AG04450 (cell line): ENCODE data around the gene RAB33B. TPM values are rescaled to one million over a fixed set of nuclear protein-coding genes. Genes with fewer than 3 reads are reported as not detected.
"Not testable (repeated sequence)": the region's sequence is repeated elsewhere in the genome, so short reads cannot be mapped to it uniquely, and the experiment has no call there.

Experiments used
- CTCF ChIA-PET: fragments of 300-600, 350-600 bp; formaldehyde crosslinking; extraction: SDS; loops from one replicate; lab custom pipeline; 2022; ENCODE audit warnings: antibody characterized with exemption, inconsistent platforms; lab: Charles Lee
- POLR2A ChIA-PET: fragments of 350-600 bp; formaldehyde crosslinking; extraction: SDS; loops from one replicate; lab custom pipeline; 2021; ENCODE audit warnings: antibody characterized with exemption, inconsistent platforms; lab: Yijun Ruan, JAX
- DNase-seq: peaks from one replicate; pipeline ENCODE4 v3.0.0-alpha.2; 2011; ENCODE audit warnings: low read depth, low spot score
- H3K27ac ChIP-seq: one replicate; pipeline ENCODE4 v1.5.1; 2012; ENCODE audit warnings: low read depth, low read length, control low read depth
- H3K27me3 ChIP-seq: one replicate; pipeline ENCODE4 v1.6.0; 2012; ENCODE audit warnings: low read length; ENCODE audit not compliant: control insufficient read depth, insufficient read depth
- H3K4me3 ChIP-seq: 2 replicates; pipeline ENCODE4 v1.5.1; 2011; ENCODE audit warnings: mild to moderate bottlenecking, low read depth, low read length, control low read depth
- H3K9me3 ChIP-seq: 2 replicates; pipeline ENCODE4 v1.5.1; 2012; ENCODE audit warnings: low read length; ENCODE audit not compliant: control insufficient read depth, insufficient read depth
- polyA plus RNA-seq: library from polyadenylated mRNA; depleted of rRNA; stranded (reverse); fragments of >200 nt; gene quantifications from 2 replicates; pipeline ENCODE4 v1.2.3, GENCODE V29; 2011
- TF ChIP-seq, protein P1 (sequence below): IDR thresholded peaks from 2 replicates; pipeline ENCODE4 v1.5.1; 2011; ENCODE audit warnings: low read depth, low read length, control low read depth, inconsistent platforms

The RAB33B gene
- polyA plus RNA-seq, 1 experiment, result 7.8 TPM

GRCh38 chr4:139420652-139421051 is 33.3 kb upstream of the RAB33B start:
- no peak overlapping the region for H3K4me3 ChIP-seq
- CTCF ChIA-PET, result interaction anchor here (0.7 kb wide), 1 partner anchor 29 kb away, joined by 3 read pairs; no protein-coding TSS in a partner anchor
- POLR2A ChIA-PET, result no interaction called here
- no peak overlapping the region for H3K27ac ChIP-seq
- TF ChIP-seq, protein P1, sequence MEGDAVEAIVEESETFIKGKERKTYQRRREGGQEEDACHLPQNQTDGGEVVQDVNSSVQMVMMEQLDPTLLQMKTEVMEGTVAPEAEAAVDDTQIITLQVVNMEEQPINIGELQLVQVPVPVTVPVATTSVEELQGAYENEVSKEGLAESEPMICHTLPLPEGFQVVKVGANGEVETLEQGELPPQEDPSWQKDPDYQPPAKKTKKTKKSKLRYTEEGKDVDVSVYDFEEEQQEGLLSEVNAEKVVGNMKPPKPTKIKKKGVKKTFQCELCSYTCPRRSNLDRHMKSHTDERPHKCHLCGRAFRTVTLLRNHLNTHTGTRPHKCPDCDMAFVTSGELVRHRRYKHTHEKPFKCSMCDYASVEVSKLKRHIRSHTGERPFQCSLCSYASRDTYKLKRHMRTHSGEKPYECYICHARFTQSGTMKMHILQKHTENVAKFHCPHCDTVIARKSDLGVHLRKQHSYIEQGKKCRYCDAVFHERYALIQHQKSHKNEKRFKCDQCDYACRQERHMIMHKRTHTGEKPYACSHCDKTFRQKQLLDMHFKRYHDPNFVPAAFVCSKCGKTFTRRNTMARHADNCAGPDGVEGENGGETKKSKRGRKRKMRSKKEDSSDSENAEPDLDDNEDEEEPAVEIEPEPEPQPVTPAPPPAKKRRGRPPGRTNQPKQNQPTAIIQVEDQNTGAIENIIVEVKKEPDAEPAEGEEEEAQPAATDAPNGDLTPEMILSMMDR, result no peak
- no peaks in the 10 kb centered on the region for H3K9me3 ChIP-seq
- no peak for DNase-seq
- H3K27me3 ChIP-seq, result no peaks in the 10 kb centered on the region

- TF ChIP-seq, protein P1, result no peak
- POLR2A ChIA-PET, result interaction anchor here (0.7 kb wide), 1 partner anchor 18 kb away, joined by 6 read pairs; no protein-coding TSS in a partner anchor
- no peak for DNase-seq
- Histone ChIP-seq H3K27me3 (no peaks in the 10 kb centered on the region), H3K9me3 (peaks cover 7% of the 10 kb centered on the region; the same call in 1 of the 2 replicates), H3K27ac (no peak overlapping the region), H3K4me3 (no peak overlapping the region)
- CTCF ChIA-PET, result interaction anchor here (0.9 to 1.3 kb wide), 2 partner anchors 20 to 94 kb away, joined by 4 to 6 read pairs; no protein-coding TSS in a partner anchor
These were observed 17.8 kb upstream of the RAB33B start for GRCh38 chr4:139436122-139436521.

GRCh38 chr4:139438141-139438540 is 15.8 kb upstream of the RAB33B start:
- Histone ChIP-seq H3K27ac (no peak overlapping the region), H3K4me3 (no peak overlapping the region), H3K27me3 (no peaks in the 10 kb centered on the region), H3K9me3 (peaks cover 7% of the 10 kb centered on the region; the same call in 1 of the 2 replicates)
- CTCF ChIA-PET, result no interaction called here
- DNase-seq, result no peak
- TF ChIP-seq, protein P1, result no peak
- POLR2A ChIA-PET, result no interaction called here

- TF ChIP-seq, protein P1, result no peak
- H3K27me3 ChIP-seq, result no peaks in the 10 kb centered on the region
- no peak for DNase-seq
- no peak overlapping the region for H3K4me3 ChIP-seq
- ChIA-PET CTCF (no interaction called here), POLR2A (no interaction called here)
- peaks cover 7% of the 10 kb centered on the region; the same call in 1 of the 2 replicates for H3K9me3 ChIP-seq
- no peak overlapping the region for H3K27ac ChIP-seq
These were observed 12.9 kb upstream of the RAB33B start for GRCh38 chr4:139441029-139441428.

DNA sequence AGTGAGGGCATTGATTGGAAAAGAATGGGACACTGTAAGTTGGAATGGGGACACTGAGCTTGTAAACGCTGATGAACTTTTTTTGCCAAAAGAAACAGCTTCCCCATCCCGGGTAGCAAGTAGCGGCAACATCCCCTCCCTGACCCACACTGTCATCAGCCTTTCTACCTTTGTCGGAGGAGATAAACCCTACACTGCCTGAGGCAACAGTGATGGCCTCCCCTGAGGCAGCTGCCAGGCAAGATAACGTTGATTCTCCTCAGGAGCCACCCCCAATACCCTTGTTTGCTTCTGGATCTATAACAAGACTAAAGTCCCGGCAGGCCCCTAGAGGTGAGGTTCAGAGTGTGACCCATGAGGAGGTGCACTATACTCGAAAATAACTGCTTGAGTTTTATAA is 10.3 kb upstream of the RAB33B start:
- ChIA-PET POLR2A (no interaction called here), CTCF (no interaction called here)
- TF ChIP-seq, protein P1, result no peak

GRCh38 chr4:139444881-139445280 is 9.0 kb upstream of the RAB33B start:
- H3K27ac ChIP-seq, DNase-seq, H3K9me3 ChIP-seq, POLR2A ChIA-PET, H3K27me3 ChIP-seq, H3K4me3 ChIP-seq, CTCF ChIA-PET: not testable (repeated sequence)

More for the DNA sequence above, 10.3 kb upstream of the RAB33B start:
- Histone ChIP-seq H3K27ac (no peak overlapping the region), H3K9me3 (peaks cover 3% of the 10 kb centered on the region; the same call in 1 of the 2 replicates), H3K4me3 (no peak overlapping the region), H3K27me3 (no peaks in the 10 kb centered on the region)
- no peak for DNase-seq

DNA sequence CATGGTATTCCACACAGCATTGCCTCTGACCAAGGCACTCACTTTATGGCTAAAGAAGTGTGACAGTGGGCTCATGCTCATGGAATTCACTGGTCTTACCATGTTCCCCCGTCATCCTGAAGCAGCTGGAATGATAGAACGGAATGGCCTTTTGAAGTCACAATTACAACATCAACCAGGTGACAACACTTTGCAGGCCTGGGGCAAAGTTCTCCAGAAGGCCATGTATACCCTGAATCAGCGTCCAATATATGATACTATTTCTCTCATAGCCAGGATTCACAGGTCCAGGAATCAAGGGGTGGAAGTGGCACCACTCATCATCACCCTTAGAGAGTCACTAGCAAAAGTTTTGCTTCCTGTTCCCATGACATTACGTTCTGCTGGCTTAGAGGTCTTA is 6.8 kb upstream of the RAB33B start:
- H3K9me3 ChIP-seq, CTCF ChIA-PET, POLR2A ChIA-PET, DNase-seq, H3K4me3 ChIP-seq, H3K27ac ChIP-seq, H3K27me3 ChIP-seq: not testable (repeated sequence)
